ENCODE data around the gene KCNN2. TPM values are rescaled to one million over a fixed set of nuclear protein-coding genes. Genes with fewer than 3 reads are reported as not detected.

The KCNN2 gene
- polyA plus RNA-seq, 1 donor from 2014 or later: 1.0 TPM

DNA sequence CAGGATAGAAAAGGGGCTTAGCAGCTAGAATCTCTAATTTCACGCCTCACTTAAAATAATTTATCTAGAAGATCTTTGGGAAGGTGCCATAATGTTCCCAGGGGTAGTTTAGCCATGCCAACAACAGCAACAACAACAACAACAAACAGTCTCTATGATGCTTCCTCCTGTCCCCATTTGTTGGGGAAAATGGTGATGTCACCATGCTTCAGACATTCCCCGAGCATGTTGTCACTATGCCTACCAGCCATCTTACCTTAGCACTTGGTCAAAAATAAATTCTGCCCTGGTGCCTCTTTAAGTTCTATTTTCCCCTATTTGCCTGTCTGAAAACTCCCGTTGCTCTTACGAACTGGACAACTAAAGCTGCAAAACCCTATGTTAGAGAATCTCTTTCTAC is 76.6 kb downstream of the KCNN2 start:
- Histone ChIP-seq H3K9ac (ENCODE audit: low read length) (no peak overlapping the region), H2AFZ (ENCODE audit: low read depth, low read length) (no peak overlapping the region), H3K4me2 (ENCODE audit: low read length) (no peak overlapping the region), H3K9me2 (ENCODE audit: insufficient read depth, low read length) (no peaks in the 10 kb centered on the region), H3K9me3 (ENCODE audit: low read length) (no peaks in the 10 kb centered on the region), H3K4me3 (ENCODE audit: low read length) (no peak overlapping the region), H3F3A (ENCODE audit: insufficient read depth, low read length, poor library complexity, severe bottlenecking) (no peaks in the 10 kb centered on the region), H3K27me3 (ENCODE audit: insufficient read depth, low read depth, low read length) (no peaks in the 10 kb centered on the region), H4K20me1 (ENCODE audit: insufficient read depth) (no peaks in the 10 kb centered on the region), H3K27ac (ENCODE audit: low read length) (no peak overlapping the region), H3K79me2 (replicated peaks; ENCODE audit: insufficient read depth, low read length) (no peaks in the 10 kb centered on the region), H3K36me3 (ENCODE audit: insufficient read depth, low read length) (no peaks in the 10 kb centered on the region)
- TF ChIP-seq RAD21 (conservative IDR thresholded peaks at IDR 0.05): no peak
- no peak for TF ChIP-seq POLR2AphosphoS5 (IDR thresholded peaks at IDR 0.05)
- TF ChIP-seq, protein P1, sequence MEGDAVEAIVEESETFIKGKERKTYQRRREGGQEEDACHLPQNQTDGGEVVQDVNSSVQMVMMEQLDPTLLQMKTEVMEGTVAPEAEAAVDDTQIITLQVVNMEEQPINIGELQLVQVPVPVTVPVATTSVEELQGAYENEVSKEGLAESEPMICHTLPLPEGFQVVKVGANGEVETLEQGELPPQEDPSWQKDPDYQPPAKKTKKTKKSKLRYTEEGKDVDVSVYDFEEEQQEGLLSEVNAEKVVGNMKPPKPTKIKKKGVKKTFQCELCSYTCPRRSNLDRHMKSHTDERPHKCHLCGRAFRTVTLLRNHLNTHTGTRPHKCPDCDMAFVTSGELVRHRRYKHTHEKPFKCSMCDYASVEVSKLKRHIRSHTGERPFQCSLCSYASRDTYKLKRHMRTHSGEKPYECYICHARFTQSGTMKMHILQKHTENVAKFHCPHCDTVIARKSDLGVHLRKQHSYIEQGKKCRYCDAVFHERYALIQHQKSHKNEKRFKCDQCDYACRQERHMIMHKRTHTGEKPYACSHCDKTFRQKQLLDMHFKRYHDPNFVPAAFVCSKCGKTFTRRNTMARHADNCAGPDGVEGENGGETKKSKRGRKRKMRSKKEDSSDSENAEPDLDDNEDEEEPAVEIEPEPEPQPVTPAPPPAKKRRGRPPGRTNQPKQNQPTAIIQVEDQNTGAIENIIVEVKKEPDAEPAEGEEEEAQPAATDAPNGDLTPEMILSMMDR (IDR thresholded peaks at IDR 0.05; ENCODE audit: poor library complexity, severe bottlenecking): no peak
- TF ChIP-seq, protein P2, sequence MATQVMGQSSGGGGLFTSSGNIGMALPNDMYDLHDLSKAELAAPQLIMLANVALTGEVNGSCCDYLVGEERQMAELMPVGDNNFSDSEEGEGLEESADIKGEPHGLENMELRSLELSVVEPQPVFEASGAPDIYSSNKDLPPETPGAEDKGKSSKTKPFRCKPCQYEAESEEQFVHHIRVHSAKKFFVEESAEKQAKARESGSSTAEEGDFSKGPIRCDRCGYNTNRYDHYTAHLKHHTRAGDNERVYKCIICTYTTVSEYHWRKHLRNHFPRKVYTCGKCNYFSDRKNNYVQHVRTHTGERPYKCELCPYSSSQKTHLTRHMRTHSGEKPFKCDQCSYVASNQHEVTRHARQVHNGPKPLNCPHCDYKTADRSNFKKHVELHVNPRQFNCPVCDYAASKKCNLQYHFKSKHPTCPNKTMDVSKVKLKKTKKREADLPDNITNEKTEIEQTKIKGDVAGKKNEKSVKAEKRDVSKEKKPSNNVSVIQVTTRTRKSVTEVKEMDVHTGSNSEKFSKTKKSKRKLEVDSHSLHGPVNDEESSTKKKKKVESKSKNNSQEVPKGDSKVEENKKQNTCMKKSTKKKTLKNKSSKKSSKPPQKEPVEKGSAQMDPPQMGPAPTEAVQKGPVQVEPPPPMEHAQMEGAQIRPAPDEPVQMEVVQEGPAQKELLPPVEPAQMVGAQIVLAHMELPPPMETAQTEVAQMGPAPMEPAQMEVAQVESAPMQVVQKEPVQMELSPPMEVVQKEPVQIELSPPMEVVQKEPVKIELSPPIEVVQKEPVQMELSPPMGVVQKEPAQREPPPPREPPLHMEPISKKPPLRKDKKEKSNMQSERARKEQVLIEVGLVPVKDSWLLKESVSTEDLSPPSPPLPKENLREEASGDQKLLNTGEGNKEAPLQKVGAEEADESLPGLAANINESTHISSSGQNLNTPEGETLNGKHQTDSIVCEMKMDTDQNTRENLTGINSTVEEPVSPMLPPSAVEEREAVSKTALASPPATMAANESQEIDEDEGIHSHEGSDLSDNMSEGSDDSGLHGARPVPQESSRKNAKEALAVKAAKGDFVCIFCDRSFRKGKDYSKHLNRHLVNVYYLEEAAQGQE (IDR thresholded peaks at IDR 0.05; ENCODE audit: borderline replicate concordance): no peak
- TF ChIP-seq TAF1 (IDR thresholded peaks at IDR 0.05; ENCODE audit: low read depth): no peak
- no peak for TF ChIP-seq EZH2 (IDR thresholded peaks at IDR 0.05; ENCODE audit: borderline replicate concordance, insufficient read depth, low read length, poor library complexity, severe bottlenecking)
- TF ChIP-seq MXI1 (conservative IDR thresholded peaks at IDR 0.05; ENCODE audit: poor library complexity, severe bottlenecking): no peak
- TF ChIP-seq SMC3 (conservative IDR thresholded peaks at IDR 0.05; ENCODE audit: poor library complexity): no peak
- no peak for TF ChIP-seq EP300 (conservative IDR thresholded peaks at IDR 0.05; ENCODE audit: poor library complexity, severe bottlenecking)

DNA sequence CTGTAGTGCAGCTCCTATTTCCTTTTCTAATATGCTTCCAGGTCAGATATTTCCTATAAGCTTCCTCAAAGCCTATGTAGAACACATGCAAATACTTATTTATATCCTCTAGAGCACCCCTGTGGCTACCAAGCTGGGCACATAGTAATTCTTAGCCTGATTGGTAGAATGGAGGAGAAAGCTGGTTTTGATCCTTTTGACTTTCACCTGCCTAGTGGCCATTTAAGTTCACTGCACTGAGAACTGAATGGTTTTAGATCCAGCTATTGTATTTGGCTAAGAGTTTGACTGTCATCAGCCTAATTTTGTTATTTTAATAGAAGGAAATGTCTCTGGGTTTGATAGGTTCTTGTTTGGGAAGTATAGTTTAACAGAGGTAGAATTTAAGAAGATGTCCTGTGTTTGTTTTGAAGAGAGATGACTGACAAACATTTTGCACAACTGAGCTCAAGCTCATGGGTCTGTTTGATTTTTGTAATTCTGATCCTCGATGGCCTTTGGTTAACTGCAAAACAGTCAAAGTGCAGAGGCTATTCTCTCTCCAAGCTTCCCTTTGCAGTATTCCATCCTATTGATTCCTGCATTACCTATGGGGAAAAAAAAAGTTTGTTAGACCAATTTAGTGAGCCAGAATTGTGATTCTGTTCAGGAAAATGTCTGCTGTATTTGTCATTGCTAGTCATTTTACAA is 85.4 kb downstream of the KCNN2 start:
- no peak overlapping the region for H2AFZ ChIP-seq (ENCODE audit: low read depth, low read length)
- H3K27me3 ChIP-seq (ENCODE audit: insufficient read depth, low read depth, low read length): no peaks in the 10 kb centered on the region
- no peaks in the 10 kb centered on the region for H3K36me3 ChIP-seq (ENCODE audit: insufficient read depth, low read length)
- H3K27ac ChIP-seq (ENCODE audit: low read length): no peak overlapping the region
- H3F3A ChIP-seq (ENCODE audit: insufficient read depth, low read length, poor library complexity, severe bottlenecking): no peaks in the 10 kb centered on the region
- TF ChIP-seq, protein P1 (IDR thresholded peaks at IDR 0.05; ENCODE audit: poor library complexity, severe bottlenecking): peak; percentile 17
- TF ChIP-seq TAF1 (IDR thresholded peaks at IDR 0.05; ENCODE audit: low read depth) (no peak), MXI1 (conservative IDR thresholded peaks at IDR 0.05; ENCODE audit: poor library complexity, severe bottlenecking) (no peak), SMC3 (conservative IDR thresholded peaks at IDR 0.05; ENCODE audit: poor library complexity) (no peak)
- no peaks in the 10 kb centered on the region for H3K9me3 ChIP-seq (ENCODE audit: low read length)
- no peaks in the 10 kb centered on the region for H3K79me2 ChIP-seq (replicated peaks; ENCODE audit: insufficient read depth, low read length)
- no peaks in the 10 kb centered on the region for H3K9me2 ChIP-seq (ENCODE audit: insufficient read depth, low read length)
- H3K4me3 ChIP-seq (ENCODE audit: low read length): no peak overlapping the region
- H3K9ac ChIP-seq (ENCODE audit: low read length): no peak overlapping the region
- no peaks in the 10 kb centered on the region for H4K20me1 ChIP-seq (ENCODE audit: insufficient read depth)
- H3K4me2 ChIP-seq (ENCODE audit: low read length): no peak overlapping the region
